BLaER1 (cell line): ENCODE results near the gene GTF2A1L.
"Not testable (repeated sequence)": the region's sequence is repeated elsewhere in the genome, so short reads cannot be mapped to it uniquely, and the experiment has no call there.

Source experiments
- H3K27ac ChIP-seq: shearing (Covaris generic); formaldehyde crosslinking; 2 replicates; pipeline ENCODE4 v1.8.1; 2022
- H3K27me3 ChIP-seq: shearing (Covaris generic); formaldehyde crosslinking; 2 replicates; pipeline ENCODE4 v1.8.1; 2022
- H3K36me3 ChIP-seq: shearing (Covaris generic); formaldehyde crosslinking; 2 replicates; pipeline ENCODE4 v1.8.1; 2022
- H3K4me1 ChIP-seq: shearing (Covaris generic); formaldehyde crosslinking; 2 replicates; pipeline ENCODE4 v1.8.1; 2022
- H3K4me2 ChIP-seq: shearing (Covaris generic); formaldehyde crosslinking; 2 replicates; pipeline ENCODE4 v1.8.1; 2022
- H3K4me3 ChIP-seq: shearing (Covaris generic); formaldehyde crosslinking; 2 replicates; pipeline ENCODE4 v1.8.1; 2022
- H3K9ac ChIP-seq: shearing (Covaris generic); formaldehyde crosslinking; 2 replicates; pipeline ENCODE4 v1.8.1; 2022
- H3K9me3 ChIP-seq: shearing (Covaris generic); formaldehyde crosslinking; 2 replicates; pipeline ENCODE4 v1.8.1; 2022
- H4K20me1 ChIP-seq: shearing (Covaris generic); formaldehyde crosslinking; 2 replicates; pipeline ENCODE4 v1.8.1; 2022
- Cebpa-rat ChIP-seq: shearing (Covaris generic); IDR thresholded peaks from 2 replicates; pipeline ENCODE4 v1.8.1; 2022

The GTF2A1L gene

DNA sequence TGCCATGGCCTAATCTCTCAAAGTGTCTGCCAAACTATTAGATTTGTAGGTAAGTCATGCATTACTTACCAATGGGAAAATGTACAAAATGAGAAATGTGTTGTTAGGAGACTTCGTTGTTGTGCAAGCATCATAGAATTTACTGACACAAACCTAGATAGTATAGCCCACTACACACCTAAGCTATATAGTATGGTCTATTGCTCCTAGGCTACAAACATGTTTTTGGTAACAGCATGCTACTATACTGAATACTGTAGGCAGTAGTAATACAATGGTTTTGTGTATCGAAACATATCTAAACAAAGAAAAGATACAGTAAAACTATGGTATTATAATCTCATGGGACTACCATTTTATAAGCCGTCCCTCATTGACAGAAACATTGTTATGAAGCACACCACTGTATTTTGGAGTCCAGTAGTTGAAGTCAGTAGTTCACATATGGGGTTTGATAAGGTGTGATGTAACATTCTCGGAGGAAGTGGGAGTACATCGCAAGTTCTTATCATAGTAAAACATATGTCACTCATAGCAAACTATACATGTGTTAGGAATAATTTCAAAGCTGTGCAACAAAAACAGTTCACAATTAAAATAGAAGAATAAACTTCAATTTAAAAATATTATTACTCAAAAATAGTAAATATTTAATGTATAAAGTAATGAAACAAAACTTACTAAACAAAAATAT lies 12.0 kb upstream of the GTF2A1L start:
- Histone ChIP-seq H3K27me3 (no peaks in the 10 kb centered on the region), H3K36me3 (no peaks in the 10 kb centered on the region), H3K27ac (no peak overlapping the region), H4K20me1 (no peaks in the 10 kb centered on the region), H3K9ac (no peak overlapping the region), H3K9me3 (no peaks in the 10 kb centered on the region), H3K4me1 (no peaks in the 10 kb centered on the region), H3K4me3 (no peak overlapping the region), H3K4me2 (no peak overlapping the region)
- no peak for TF ChIP-seq Cebpa-rat

DNA sequence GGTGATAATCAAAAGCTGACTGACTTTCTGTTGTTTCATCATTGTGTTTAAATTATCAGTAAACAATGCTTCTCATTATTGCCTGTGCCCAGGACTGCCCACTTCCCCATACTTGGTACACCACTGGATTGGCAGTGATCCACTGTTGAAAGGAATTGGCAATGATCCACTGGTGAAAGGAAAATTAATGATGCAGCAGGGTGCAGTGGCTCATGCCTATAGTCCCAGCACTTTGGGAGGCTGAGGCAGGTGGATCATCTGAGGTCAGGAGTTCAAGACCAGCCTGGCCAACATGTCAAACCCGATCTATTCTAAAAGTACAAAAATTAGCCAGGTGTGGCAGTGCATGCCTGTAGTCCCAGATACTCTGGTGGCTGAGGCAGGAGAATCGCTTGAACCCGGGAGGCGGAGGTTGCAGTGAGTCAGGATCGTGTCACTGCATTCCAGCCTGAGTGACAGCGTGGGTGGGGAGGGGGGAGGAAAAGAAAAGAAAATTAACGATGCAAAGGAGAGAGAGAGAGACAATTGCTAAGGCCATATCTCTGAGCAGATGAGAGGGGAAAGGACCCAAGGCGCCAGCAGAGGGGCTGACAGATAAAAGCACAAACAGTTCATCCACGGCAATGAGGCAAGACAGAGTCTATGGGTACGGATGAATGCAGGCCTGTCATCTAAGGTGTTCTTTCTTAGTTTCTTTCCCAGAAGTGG lies 10.2 kb upstream of the GTF2A1L start:
- Histone ChIP-seq H3K27ac (no peak overlapping the region), H3K4me3 (no peak overlapping the region), H3K4me1 (no peaks in the 10 kb centered on the region), H3K9me3 (no peaks in the 10 kb centered on the region), H4K20me1 (no peaks in the 10 kb centered on the region), H3K9ac (no peak overlapping the region), H3K27me3 (no peaks in the 10 kb centered on the region), H3K36me3 (no peaks in the 10 kb centered on the region), H3K4me2 (no peak overlapping the region)
- no peak for TF ChIP-seq Cebpa-rat

DNA sequence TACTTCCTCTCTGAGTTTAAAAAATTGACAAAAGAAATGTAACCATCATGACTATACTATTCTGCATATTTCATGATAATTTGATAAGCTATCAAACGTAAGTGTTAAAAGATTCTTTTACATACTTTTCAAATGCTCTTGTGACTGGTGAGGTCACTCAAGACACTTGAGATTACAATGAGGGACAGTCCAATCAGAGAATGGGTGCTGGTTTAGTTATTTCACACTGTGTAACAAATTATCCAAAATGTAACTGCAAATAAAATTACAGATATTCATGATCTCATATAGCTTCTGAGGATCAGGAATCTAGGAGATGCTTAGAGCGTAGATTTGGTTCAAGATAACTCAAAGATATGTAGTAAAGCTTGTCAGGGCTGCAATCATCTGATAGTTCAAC lies 4.4 kb upstream of the GTF2A1L start:
- Histone ChIP-seq H4K20me1 (no peaks in the 10 kb centered on the region), H3K4me2 (no peak overlapping the region), H3K27ac (no peak overlapping the region), H3K4me1 (no peaks in the 10 kb centered on the region), H3K4me3 (no peak overlapping the region), H3K36me3 (no peaks in the 10 kb centered on the region), H3K27me3 (no peaks in the 10 kb centered on the region), H3K9ac (no peak overlapping the region), H3K9me3 (peaks cover 13% of the 10 kb centered on the region)
- no peak for TF ChIP-seq Cebpa-rat

DNA sequence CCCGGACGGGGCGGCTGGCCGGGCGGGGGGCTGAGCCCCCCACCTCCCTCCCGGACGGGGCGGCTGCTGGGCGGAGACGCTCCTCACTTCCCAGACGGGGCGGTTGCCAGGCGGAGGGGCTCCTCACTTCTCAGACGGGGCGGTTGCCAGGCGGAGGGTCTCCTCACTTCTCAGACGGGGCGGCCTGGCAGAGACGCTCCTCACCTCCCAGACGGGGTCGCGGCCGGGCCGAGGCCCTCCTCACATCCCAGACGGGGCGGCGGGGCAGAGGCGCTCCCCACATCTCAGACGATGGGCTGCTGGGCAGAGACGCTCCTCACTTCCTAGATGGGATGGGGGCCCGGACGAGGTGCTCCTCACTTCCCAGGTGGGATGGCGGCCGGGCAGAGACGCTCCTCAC lies 3.1 kb upstream of the GTF2A1L start:
- not testable (repeated sequence) for H4K20me1 ChIP-seq, H3K4me3 ChIP-seq, H3K36me3 ChIP-seq, H3K9ac ChIP-seq, H3K27ac ChIP-seq, H3K4me2 ChIP-seq, H3K27me3 ChIP-seq, H3K4me1 ChIP-seq
- peaks cover 13% of the 10 kb centered on the region for H3K9me3 ChIP-seq

DNA sequence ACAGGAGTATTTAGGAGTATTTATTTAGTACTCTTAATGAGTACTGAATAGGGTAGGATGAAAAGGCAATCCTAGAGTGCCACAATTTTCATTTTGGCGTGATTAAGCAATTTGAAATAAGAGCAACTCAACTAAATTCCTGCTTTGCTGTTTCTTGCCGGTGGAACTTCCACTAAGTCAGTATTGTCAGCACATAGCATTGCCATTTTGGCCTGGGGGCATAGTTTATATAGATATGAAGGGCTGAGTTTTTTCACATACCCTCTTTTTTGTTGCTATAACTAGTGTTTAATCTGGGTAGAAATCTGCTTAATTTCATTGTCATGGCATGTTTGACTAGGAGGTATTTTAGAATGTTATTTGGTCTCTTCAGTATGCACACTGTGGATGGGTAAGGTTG lies 1.9 kb downstream of the GTF2A1L start:
- Histone ChIP-seq H3K4me2 (no peak overlapping the region), H3K4me3 (no peak overlapping the region), H3K9ac (no peak overlapping the region), H3K36me3 (no peaks in the 10 kb centered on the region), H3K27ac (no peak overlapping the region), H3K9me3 (peaks cover 8% of the 10 kb centered on the region), H4K20me1 (no peaks in the 10 kb centered on the region), H3K27me3 (no peaks in the 10 kb centered on the region), H3K4me1 (no peaks in the 10 kb centered on the region)
- TF ChIP-seq Cebpa-rat, result no peak

DNA sequence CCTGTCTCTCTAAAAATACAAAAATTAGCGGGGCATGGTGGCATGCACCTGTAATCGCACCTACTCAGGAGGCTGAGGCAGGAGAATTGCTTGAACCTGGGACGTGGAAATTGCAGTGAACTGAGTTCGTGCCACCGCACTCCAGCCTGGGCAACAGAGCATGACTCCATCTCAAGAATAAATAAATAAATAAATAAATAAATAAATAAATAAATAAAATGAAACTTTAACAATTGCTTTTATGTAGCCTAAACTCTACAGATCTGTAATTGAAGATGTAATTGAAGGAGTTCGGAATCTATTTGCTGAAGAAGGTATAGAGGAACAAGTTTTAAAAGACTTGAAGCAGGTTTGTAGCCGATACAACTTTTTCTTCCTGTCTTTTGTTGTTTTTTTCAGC lies 2.9 kb downstream of the GTF2A1L start:
- no peak overlapping the region for H3K4me3 ChIP-seq
- H3K36me3 ChIP-seq, result no peaks in the 10 kb centered on the region
- H3K27me3 ChIP-seq, result no peaks in the 10 kb centered on the region
- no peaks in the 10 kb centered on the region for H3K4me1 ChIP-seq
- H4K20me1 ChIP-seq, result no peaks in the 10 kb centered on the region
- no peak overlapping the region for H3K27ac ChIP-seq
- peaks cover under 1% of the 10 kb centered on the region; the same call in 1 of the 2 replicates for H3K9me3 ChIP-seq
- no peak overlapping the region for H3K4me2 ChIP-seq
- H3K9ac ChIP-seq, result no peak overlapping the region
- TF ChIP-seq Cebpa-rat, result no peak

DNA sequence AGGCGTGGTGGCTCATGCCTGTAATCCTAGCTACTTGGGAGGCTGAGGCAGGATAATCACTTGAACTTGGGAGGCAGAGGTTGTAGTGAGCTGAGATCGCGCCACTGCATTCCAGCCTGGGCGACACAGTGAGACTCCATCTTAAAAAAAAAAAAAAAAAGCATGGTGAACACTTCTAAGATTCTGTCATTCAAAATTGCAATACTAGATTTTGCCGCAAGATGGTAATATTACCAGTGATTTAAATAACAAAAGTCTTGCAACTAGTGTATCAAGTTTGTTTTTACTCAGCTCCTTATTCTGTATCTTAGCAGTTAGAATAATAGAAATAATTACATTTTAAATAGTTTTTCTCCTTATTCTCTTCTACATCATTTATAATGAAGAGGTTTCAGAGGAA lies 5.0 kb downstream of the GTF2A1L start:
- not testable (repeated sequence) for H3K4me1 ChIP-seq, H3K27ac ChIP-seq, H3K36me3 ChIP-seq, H3K9me3 ChIP-seq, H3K4me2 ChIP-seq, H4K20me1 ChIP-seq, H3K4me3 ChIP-seq, H3K27me3 ChIP-seq, H3K9ac ChIP-seq

DNA sequence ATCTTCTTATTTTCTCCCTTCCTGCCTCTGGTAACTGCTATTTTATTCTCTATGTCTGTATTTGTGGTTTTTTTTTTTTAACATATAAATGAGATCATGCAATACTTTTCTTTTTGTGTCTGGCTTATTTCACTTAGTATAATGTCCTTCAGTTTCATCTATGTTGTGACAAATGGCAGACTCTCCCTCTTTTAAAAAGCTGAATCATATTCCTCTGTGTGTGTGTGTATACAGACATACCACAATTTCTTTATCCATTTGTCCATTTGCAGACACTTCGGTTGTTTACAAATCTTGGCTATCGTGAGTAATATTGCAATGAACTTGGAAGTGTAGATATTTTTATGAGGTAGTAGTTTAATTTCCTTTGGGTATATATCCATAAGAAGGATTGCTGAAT lies 7.0 kb downstream of the GTF2A1L start:
- Histone ChIP-seq H3K4me3 (no peak overlapping the region), H3K9ac (no peak overlapping the region), H3K4me1 (no peaks in the 10 kb centered on the region), H3K27me3 (no peaks in the 10 kb centered on the region), H3K4me2 (no peak overlapping the region), H3K36me3 (no peaks in the 10 kb centered on the region), H3K27ac (no peak overlapping the region), H3K9me3 (no peaks in the 10 kb centered on the region), H4K20me1 (no peaks in the 10 kb centered on the region)
- TF ChIP-seq Cebpa-rat, result no peak

DNA sequence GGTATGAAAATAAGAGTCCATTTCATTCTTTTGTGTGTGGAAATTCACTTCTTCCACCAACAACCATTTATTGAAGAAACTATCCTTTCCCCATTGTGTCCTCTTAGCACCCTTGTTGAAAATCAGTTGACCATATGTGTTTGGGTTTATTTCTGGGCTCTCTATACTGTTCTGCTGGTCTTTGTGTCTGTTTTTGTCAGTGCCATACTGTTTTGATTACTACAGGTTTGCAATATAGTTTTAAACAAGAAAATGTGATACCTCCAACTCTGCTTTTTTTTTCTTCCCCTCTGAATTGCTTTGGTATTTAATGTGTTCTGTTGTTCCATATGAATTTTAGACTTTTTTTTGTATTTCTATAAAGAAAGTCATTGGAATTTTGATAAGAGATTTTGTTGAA lies 8.4 kb downstream of the GTF2A1L start:
- no peak overlapping the region for H3K4me2 ChIP-seq
- H3K9ac ChIP-seq, result no peak overlapping the region
- H3K27ac ChIP-seq, result no peak overlapping the region
- H3K27me3 ChIP-seq, result no peaks in the 10 kb centered on the region
- no peaks in the 10 kb centered on the region for H3K4me1 ChIP-seq
- TF ChIP-seq Cebpa-rat, result no peak
- H4K20me1 ChIP-seq, result no peaks in the 10 kb centered on the region
- H3K4me3 ChIP-seq, result no peak overlapping the region
- no peaks in the 10 kb centered on the region for H3K36me3 ChIP-seq
- H3K9me3 ChIP-seq, result no peaks in the 10 kb centered on the region

DNA sequence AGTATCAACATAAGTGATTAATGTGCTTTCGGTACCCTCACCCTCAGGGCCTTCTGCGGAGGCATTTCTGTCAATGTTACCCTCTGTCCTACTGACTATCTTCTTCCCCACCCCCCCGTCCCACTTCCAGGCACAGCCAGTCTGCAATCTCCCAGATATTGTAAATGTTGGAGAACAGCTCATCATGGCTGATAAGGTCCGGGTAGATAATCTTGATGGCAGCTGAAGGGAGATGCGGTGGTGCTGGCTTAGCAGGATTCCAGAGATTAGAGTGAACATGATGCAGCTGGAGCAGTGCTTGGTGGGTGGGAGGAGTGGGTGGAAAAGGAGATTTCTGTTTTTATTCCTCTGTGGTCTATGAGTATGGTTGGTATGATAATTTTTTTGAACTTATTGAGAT lies 15.5 kb downstream of the GTF2A1L start:
- Histone ChIP-seq H3K36me3 (no peaks in the 10 kb centered on the region), H3K9ac (no peak overlapping the region), H3K4me1 (no peaks in the 10 kb centered on the region), H4K20me1 (no peaks in the 10 kb centered on the region), H3K27me3 (no peaks in the 10 kb centered on the region), H3K4me3 (no peak overlapping the region), H3K27ac (no peak overlapping the region), H3K9me3 (no peaks in the 10 kb centered on the region), H3K4me2 (no peak overlapping the region)
- TF ChIP-seq Cebpa-rat, result no peak

DNA sequence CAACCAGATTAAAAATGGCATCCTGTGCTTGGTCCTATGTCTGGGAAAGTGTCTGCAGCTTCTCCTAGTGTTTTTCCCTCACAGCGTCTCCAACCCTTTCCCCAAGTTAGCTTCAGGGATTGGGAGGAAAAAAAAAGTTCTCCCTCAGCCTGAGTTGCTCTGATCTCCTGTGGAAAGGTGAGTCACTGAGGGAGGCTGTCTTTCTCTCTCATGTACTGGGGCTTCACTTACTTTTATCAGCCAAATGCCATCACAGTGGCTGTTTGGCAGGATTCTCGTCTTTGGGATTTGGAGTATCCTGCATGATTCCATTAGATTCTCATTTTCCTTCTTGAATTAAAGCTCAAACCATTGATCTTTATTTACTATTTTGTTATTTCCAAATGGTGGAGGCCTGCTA lies 18.1 kb downstream of the GTF2A1L start:
- no peak for TF ChIP-seq Cebpa-rat
- H3K27me3 ChIP-seq, result no peaks in the 10 kb centered on the region
- H3K9ac ChIP-seq, result no peak overlapping the region
- H3K27ac ChIP-seq, result no peak overlapping the region
- H3K4me2 ChIP-seq, result no peak overlapping the region
- no peaks in the 10 kb centered on the region for H3K4me1 ChIP-seq
- H3K4me3 ChIP-seq, result no peak overlapping the region
- no peaks in the 10 kb centered on the region for H3K36me3 ChIP-seq
- H3K9me3 ChIP-seq, result no peaks in the 10 kb centered on the region
- H4K20me1 ChIP-seq, result no peaks in the 10 kb centered on the region
